Measurements from ENCODE around the gene SEMA3C.

The SEMA3C gene

DNA sequence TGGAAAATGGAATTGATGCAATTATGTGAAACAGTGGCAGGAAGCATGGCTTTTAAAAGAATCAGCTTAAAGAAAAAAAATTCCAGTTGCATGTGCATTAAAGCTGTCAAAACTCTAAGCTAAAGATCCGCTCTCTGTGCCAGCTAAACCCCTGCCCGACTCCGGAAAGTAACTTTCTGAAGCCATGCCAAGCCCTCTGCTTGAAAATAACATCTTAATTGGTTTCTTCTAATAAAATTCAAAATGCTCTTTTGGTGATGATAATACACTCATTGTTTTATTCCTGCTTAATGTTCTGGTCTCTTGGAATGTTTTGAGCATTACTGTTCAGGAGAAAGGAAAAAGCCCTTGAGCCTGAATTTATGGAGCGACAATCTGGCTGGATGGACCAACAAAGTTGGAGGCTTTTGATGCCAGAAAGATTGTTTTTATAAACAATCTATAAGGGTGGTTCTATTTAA lies 11.7 kb downstream of the SEMA3C start:
- no peak overlapping the region for H3K27ac ChIP-seq (ENCODE audit: low read depth, low read length)
- H3K36me3 ChIP-seq (ENCODE audit: control insufficient read depth in 1 of 2, insufficient read depth in 2 of 2, low read length in 2 of 2), result peaks cover 0 to 3% of the 10 kb centered on the region in 2 donors
- H3K9me3 ChIP-seq (ENCODE audit: control insufficient read depth in 1 of 2, low read length in 2 of 2), result no peaks in the 10 kb centered on the region
- H3K4me3 ChIP-seq (ENCODE audit: low read depth in 1 of 2, low read length in 2 of 2), result no peak overlapping the region
- peaks cover 2 to 5% of the 10 kb centered on the region in 2 donors for H3K4me1 ChIP-seq (ENCODE audit: control insufficient read depth in 1 of 2, insufficient read depth in 2 of 2, low read length in 2 of 2)
- H3K27me3 ChIP-seq (ENCODE audit: control insufficient read depth in 1 of 2, insufficient read depth in 2 of 2, low read length in 2 of 2), result no peaks in the 10 kb centered on the region
- H3K9ac ChIP-seq (ENCODE audit: low read depth in 1 of 2, low read length in 2 of 2), result no peak overlapping the region

GRCh38 chr7:80905334-80905733 lies 13.5 kb downstream of the SEMA3C start:
- H3K27me3 ChIP-seq (ENCODE audit: control insufficient read depth in 1 of 2, insufficient read depth in 2 of 2, low read length in 2 of 2), result no peaks in the 10 kb centered on the region
- no peak overlapping the region for H3K9ac ChIP-seq (ENCODE audit: low read depth in 1 of 2, low read length in 2 of 2)
- H3K4me3 ChIP-seq (ENCODE audit: low read depth in 1 of 2, low read length in 2 of 2), result no peak overlapping the region
- peaks cover 2 to 5% of the 10 kb centered on the region in 2 donors for H3K4me1 ChIP-seq (ENCODE audit: control insufficient read depth in 1 of 2, insufficient read depth in 2 of 2, low read length in 2 of 2)
- H3K27ac ChIP-seq (ENCODE audit: low read depth, low read length), result no peak overlapping the region
- H3K9me3 ChIP-seq (ENCODE audit: control insufficient read depth in 1 of 2, low read length in 2 of 2), result no peaks in the 10 kb centered on the region
- H3K36me3 ChIP-seq (ENCODE audit: control insufficient read depth in 1 of 2, insufficient read depth in 2 of 2, low read length in 2 of 2), result peaks cover 0 to 3% of the 10 kb centered on the region in 2 donors

GRCh38 chr7:80902716-80903308 lies 16.0 kb downstream of the SEMA3C start:
- H3K27ac ChIP-seq (ENCODE audit: low read depth, low read length), result no peak overlapping the region
- H3K9ac ChIP-seq (ENCODE audit: low read depth in 1 of 2, low read length in 2 of 2), result no peak overlapping the region
- no peaks in the 10 kb centered on the region for H3K27me3 ChIP-seq (ENCODE audit: control insufficient read depth in 1 of 2, insufficient read depth in 2 of 2, low read length in 2 of 2)
- peaks cover 0 to 3% of the 10 kb centered on the region in 2 donors for H3K36me3 ChIP-seq (ENCODE audit: control insufficient read depth in 1 of 2, insufficient read depth in 2 of 2, low read length in 2 of 2)
- H3K4me3 ChIP-seq (ENCODE audit: low read depth in 1 of 2, low read length in 2 of 2), result no peak overlapping the region
- no peaks in the 10 kb centered on the region for H3K9me3 ChIP-seq (ENCODE audit: control insufficient read depth in 1 of 2, low read length in 2 of 2)
- peaks cover 2 to 5% of the 10 kb centered on the region in 2 donors for H3K4me1 ChIP-seq (ENCODE audit: control insufficient read depth in 1 of 2, insufficient read depth in 2 of 2, low read length in 2 of 2)

- H3K36me3 ChIP-seq (ENCODE audit: control insufficient read depth in 1 of 2, insufficient read depth in 2 of 2, low read length in 2 of 2), result peaks cover 0 to 3% of the 10 kb centered on the region in 2 donors
- no peak overlapping the region for H3K9ac ChIP-seq (ENCODE audit: low read depth in 1 of 2, low read length in 2 of 2)
- no peaks in the 10 kb centered on the region for H3K27me3 ChIP-seq (ENCODE audit: control insufficient read depth in 1 of 2, insufficient read depth in 2 of 2, low read length in 2 of 2)
- H3K4me3 ChIP-seq (ENCODE audit: low read depth in 1 of 2, low read length in 2 of 2), result no peak overlapping the region
- no peaks in the 10 kb centered on the region for H3K9me3 ChIP-seq (ENCODE audit: control insufficient read depth in 1 of 2, low read length in 2 of 2)
- peaks cover 2 to 5% of the 10 kb centered on the region in 2 donors for H3K4me1 ChIP-seq (ENCODE audit: control insufficient read depth in 1 of 2, insufficient read depth in 2 of 2, low read length in 2 of 2)
- H3K27ac ChIP-seq (ENCODE audit: low read depth, low read length), result no peak overlapping the region
Measured at GRCh38 chr7:80902019-80902418, 16.8 kb downstream of the SEMA3C start.

DNA sequence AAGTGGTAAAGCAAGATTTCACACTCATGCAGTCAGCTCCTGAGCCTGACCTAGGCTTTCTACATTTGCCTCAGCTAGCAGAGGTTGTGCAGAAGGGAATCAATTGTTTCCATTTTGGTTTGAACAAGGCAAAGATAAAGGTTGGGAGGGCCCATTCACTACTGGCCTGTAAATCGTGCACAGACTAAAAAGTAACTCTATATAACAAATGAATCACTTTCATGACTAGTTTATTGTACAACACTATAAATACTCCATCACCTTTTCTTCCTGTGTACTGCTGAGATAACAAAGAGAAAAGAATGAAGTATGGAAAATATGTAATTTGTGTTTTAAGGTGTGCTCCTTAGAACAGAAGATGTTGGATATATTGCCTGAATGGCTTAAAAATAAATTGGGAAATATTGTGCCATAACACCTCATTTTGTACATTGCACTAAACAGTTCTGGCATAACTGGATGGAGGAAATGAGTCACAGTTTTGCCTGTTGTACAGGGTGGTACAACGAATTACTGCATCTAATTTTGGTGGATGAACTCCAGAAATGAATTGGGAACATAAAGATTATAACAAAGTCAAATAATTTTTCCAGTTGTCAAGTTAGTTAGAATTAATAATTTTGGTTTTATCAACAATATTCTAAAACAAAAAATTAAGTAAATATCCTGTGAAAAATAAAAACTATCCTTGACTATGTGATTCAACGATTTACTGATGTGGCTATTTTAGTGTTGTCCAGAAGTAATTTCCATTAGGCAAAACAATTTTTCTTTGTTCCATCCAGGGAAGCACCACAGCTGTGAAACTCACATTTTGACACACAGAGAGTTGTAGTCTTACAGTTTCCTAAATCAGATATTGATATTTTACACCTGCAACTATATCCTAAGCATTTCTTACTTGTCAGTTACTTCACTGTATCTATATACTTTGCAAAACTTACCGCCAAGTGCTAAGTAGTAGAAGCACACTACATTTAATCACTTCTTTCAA lies 18.0 kb downstream of the SEMA3C start:
- Histone ChIP-seq H3K27ac (ENCODE audit: low read depth, low read length) (no peak overlapping the region), H3K4me1 (ENCODE audit: control insufficient read depth in 1 of 2, insufficient read depth in 2 of 2, low read length in 2 of 2) (peaks cover 2 to 5% of the 10 kb centered on the region in 2 donors), H3K9ac (ENCODE audit: low read depth in 1 of 2, low read length in 2 of 2) (no peak overlapping the region), H3K36me3 (ENCODE audit: control insufficient read depth in 1 of 2, insufficient read depth in 2 of 2, low read length in 2 of 2) (peaks cover 0 to 3% of the 10 kb centered on the region in 2 donors), H3K9me3 (ENCODE audit: control insufficient read depth in 1 of 2, low read length in 2 of 2) (no peaks in the 10 kb centered on the region), H3K27me3 (ENCODE audit: control insufficient read depth in 1 of 2, insufficient read depth in 2 of 2, low read length in 2 of 2) (no peaks in the 10 kb centered on the region), H3K4me3 (ENCODE audit: low read depth in 1 of 2, low read length in 2 of 2) (no peak overlapping the region)

- no peak overlapping the region for H3K27ac ChIP-seq (ENCODE audit: low read depth, low read length)
- no peaks in the 10 kb centered on the region for H3K4me1 ChIP-seq (ENCODE audit: control insufficient read depth in 1 of 2, insufficient read depth in 2 of 2, low read length in 2 of 2)
- no peaks in the 10 kb centered on the region for H3K9me3 ChIP-seq (ENCODE audit: control insufficient read depth in 1 of 2, low read length in 2 of 2)
- H3K9ac ChIP-seq (ENCODE audit: low read depth in 1 of 2, low read length in 2 of 2), result no peak overlapping the region
- no peaks in the 10 kb centered on the region for H3K36me3 ChIP-seq (ENCODE audit: control insufficient read depth in 1 of 2, insufficient read depth in 2 of 2, low read length in 2 of 2)
- no peaks in the 10 kb centered on the region for H3K27me3 ChIP-seq (ENCODE audit: control insufficient read depth in 1 of 2, insufficient read depth in 2 of 2, low read length in 2 of 2)
- no peak overlapping the region for H3K4me3 ChIP-seq (ENCODE audit: low read depth in 1 of 2, low read length in 2 of 2)
Measured at GRCh38 chr7:80896906-80897598, 21.8 kb downstream of the SEMA3C start.

GRCh38 chr7:80895056-80895455 lies 23.8 kb downstream of the SEMA3C start:
- H3K27me3 ChIP-seq (ENCODE audit: control insufficient read depth in 1 of 2, insufficient read depth in 2 of 2, low read length in 2 of 2), result no peaks in the 10 kb centered on the region
- H3K9me3 ChIP-seq (ENCODE audit: control insufficient read depth in 1 of 2, low read length in 2 of 2), result no peaks in the 10 kb centered on the region
- no peak overlapping the region for H3K27ac ChIP-seq (ENCODE audit: low read depth, low read length)

GRCh38 chr7:80891259-80891544 lies 27.6 kb downstream of the SEMA3C start:
- Histone ChIP-seq H3K4me3 (ENCODE audit: low read depth in 1 of 2, low read length in 2 of 2) (no peak overlapping the region), H3K27me3 (ENCODE audit: control insufficient read depth in 1 of 2, insufficient read depth in 2 of 2, low read length in 2 of 2) (no peaks in the 10 kb centered on the region), H3K9me3 (ENCODE audit: control insufficient read depth in 1 of 2, low read length in 2 of 2) (no peaks in the 10 kb centered on the region), H3K9ac (ENCODE audit: low read depth in 1 of 2, low read length in 2 of 2) (no peak overlapping the region), H3K4me1 (ENCODE audit: control insufficient read depth in 1 of 2, insufficient read depth in 2 of 2, low read length in 2 of 2) (peaks cover 8 to 10% of the 10 kb centered on the region in 2 donors), H3K36me3 (ENCODE audit: control insufficient read depth in 1 of 2, insufficient read depth in 2 of 2, low read length in 2 of 2) (no peaks in the 10 kb centered on the region), H3K27ac (ENCODE audit: low read depth, low read length) (no peak overlapping the region)

More at GRCh38 chr7:80895056-80895455, 23.8 kb downstream of the SEMA3C start:
- Histone ChIP-seq H3K9ac (ENCODE audit: low read depth in 1 of 2, low read length in 2 of 2) (no peak overlapping the region), H3K4me1 (ENCODE audit: control insufficient read depth in 1 of 2, insufficient read depth in 2 of 2, low read length in 2 of 2) (peaks cover 8 to 10% of the 10 kb centered on the region in 2 donors), H3K36me3 (ENCODE audit: control insufficient read depth in 1 of 2, insufficient read depth in 2 of 2, low read length in 2 of 2) (no peaks in the 10 kb centered on the region), H3K4me3 (ENCODE audit: low read depth in 1 of 2, low read length in 2 of 2) (no peak overlapping the region)

- Histone ChIP-seq H3K4me1 (ENCODE audit: control insufficient read depth in 1 of 2, insufficient read depth in 2 of 2, low read length in 2 of 2) (peaks cover 8 to 13% of the 10 kb centered on the region in 2 donors), H3K9me3 (ENCODE audit: control insufficient read depth in 1 of 2, low read length in 2 of 2) (no peaks in the 10 kb centered on the region), H3K27me3 (ENCODE audit: control insufficient read depth in 1 of 2, insufficient read depth in 2 of 2, low read length in 2 of 2) (no peaks in the 10 kb centered on the region), H3K9ac (ENCODE audit: low read depth in 1 of 2, low read length in 2 of 2) (no peak overlapping the region), H3K4me3 (ENCODE audit: low read depth in 1 of 2, low read length in 2 of 2) (no peak overlapping the region), H3K36me3 (ENCODE audit: control insufficient read depth in 1 of 2, insufficient read depth in 2 of 2, low read length in 2 of 2) (no peaks in the 10 kb centered on the region), H3K27ac (ENCODE audit: low read depth, low read length) (no peak overlapping the region)
Measured at GRCh38 chr7:80890426-80891258, 28.2 kb downstream of the SEMA3C start.
